ENCODE measurements around the gene HPCAL4.

HPCAL4 gene

DNA sequence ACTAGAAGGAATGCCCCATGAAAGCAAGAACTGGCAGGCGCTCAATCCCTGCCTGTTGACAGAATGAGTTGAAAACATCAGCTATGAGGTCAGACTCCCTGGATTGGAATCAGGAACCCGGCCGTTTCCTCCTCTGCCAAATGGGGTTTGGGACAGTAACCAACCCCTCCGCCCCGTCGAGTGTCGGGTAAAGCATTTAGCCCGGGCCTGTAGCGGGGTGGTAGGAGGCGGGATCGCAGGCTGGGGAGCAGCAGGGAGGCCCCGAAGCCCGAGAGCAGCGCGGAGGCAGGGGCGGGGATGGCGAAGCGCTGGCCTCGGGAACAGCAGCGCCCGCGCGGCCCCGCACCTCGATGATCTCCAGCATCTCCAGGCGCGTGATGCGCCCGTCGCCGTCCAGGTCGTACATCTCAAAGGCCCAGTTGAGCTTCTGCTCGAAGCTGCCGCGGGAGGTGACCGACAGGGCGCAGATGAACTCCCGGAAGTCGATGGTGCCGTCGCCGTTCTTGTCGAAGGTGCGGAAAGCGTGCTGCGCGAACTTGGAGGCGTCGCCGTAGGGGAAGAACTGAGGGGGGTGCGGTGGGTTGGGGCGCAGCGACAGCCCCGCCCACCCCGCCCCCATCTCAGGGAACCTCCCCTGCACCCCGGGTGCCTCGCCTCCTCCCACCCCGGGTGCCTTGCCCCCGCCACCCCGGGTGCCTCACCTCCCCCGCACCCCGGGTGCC, 7.5 kb downstream of the HPCAL4 start:
- no peak for TF ChIP-seq CTCF (IDR thresholded peaks at IDR 0.05; ENCODE audit: low read depth, low read length)
- no peak for TF ChIP-seq EZH2phosphoT487 (IDR thresholded peaks at IDR 0.05; ENCODE audit: low read depth)
- no peak overlapping the region for H3K4me2 ChIP-seq (ENCODE audit: low read length)
- no peak overlapping the region for H3K9ac ChIP-seq (ENCODE audit: low read length)
- H4K20me1 ChIP-seq (ENCODE audit: insufficient read depth, low read length): no peaks in the 10 kb centered on the region
- H3K27ac ChIP-seq (ENCODE audit: low read length): no peak overlapping the region
- no peaks in the 10 kb centered on the region for H3K36me3 ChIP-seq (replicated peaks; ENCODE audit: low read depth, low read length)
- no peaks in the 10 kb centered on the region for H3K9me3 ChIP-seq (ENCODE audit: insufficient read depth, low read length)
- no peak overlapping the region for H2AFZ ChIP-seq (ENCODE audit: low read depth, low read length)
- no peak overlapping the region for H3K4me3 ChIP-seq (ENCODE audit: low read length)
- no peaks in the 10 kb centered on the region for H3K4me1 ChIP-seq (ENCODE audit: low read length)
- no peaks in the 10 kb centered on the region; the same call in 1 of the 2 replicates for H3K27me3 ChIP-seq (ENCODE audit: low read depth, low read length)
- H3K79me2 ChIP-seq (ENCODE audit: low read length): no peaks in the 10 kb centered on the region

DNA sequence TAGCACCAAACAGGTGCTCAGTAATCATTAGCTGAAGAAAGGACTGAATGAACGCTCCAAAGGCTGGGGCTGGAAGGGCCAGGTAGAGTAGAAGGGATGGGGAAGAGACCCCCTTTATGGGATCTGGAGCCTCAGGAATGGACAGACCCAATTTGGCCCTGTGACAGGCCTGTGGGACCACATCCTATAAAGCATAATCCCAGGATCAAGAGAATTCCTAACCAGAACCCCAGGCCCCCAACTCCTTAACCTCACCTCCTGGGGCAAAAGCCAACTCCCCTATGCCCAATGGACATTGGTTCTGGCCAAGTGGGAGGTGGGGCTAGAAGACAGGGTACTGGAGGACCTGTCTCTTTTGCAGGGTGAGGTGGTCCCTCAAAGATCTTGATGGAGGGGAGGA, 9.2 kb downstream of the HPCAL4 start:
- Histone ChIP-seq H3K9ac (ENCODE audit: low read length) (no peak overlapping the region), H4K20me1 (ENCODE audit: insufficient read depth, low read length) (no peaks in the 10 kb centered on the region), H3K79me2 (ENCODE audit: low read length) (no peaks in the 10 kb centered on the region), H3K9me3 (ENCODE audit: insufficient read depth, low read length) (no peaks in the 10 kb centered on the region), H2AFZ (ENCODE audit: low read depth, low read length) (no peak overlapping the region), H3K27me3 (ENCODE audit: low read depth, low read length) (no peaks in the 10 kb centered on the region; the same call in 1 of the 2 replicates), H3K36me3 (replicated peaks; ENCODE audit: low read depth, low read length) (no peaks in the 10 kb centered on the region), H3K4me2 (ENCODE audit: low read length) (no peak overlapping the region), H3K4me3 (ENCODE audit: low read length) (no peak overlapping the region), H3K27ac (ENCODE audit: low read length) (no peak overlapping the region), H3K4me1 (ENCODE audit: low read length) (no peaks in the 10 kb centered on the region)
- TF ChIP-seq EZH2phosphoT487 (IDR thresholded peaks at IDR 0.05; ENCODE audit: low read depth) (no peak), CTCF (IDR thresholded peaks at IDR 0.05; ENCODE audit: low read depth, low read length) (no peak)

- Histone ChIP-seq H3K4me2 (ENCODE audit: low read length) (no peak overlapping the region), H3K27me3 (ENCODE audit: low read depth, low read length) (no peaks in the 10 kb centered on the region; the same call in 1 of the 2 replicates)
Measured at GRCh38 chr1:39681294-39681693, 9.9 kb downstream of the HPCAL4 start.

DNA sequence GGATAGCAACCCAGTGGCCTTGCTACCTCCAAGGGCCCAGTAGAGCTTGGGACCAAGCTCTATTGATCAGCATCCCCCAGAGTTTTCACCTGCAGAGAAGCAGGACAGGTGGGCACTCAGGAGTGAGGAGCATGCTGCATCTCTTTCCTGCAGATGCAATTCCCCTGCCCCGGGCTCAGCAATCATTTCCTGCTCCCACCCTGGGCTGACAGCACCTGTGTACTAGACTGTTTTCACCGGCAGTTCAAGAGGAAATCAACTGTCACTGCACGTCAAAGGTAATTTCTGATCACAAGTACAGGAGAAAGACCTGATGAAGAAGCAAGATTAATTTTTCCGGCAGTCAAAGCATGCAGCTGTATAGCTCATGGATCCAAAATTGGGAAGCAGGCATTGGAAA, 10.5 kb downstream of the HPCAL4 start:
- Histone ChIP-seq H3K4me3 (ENCODE audit: low read length) (no peak overlapping the region), H3K9ac (ENCODE audit: low read length) (no peak overlapping the region), H2AFZ (ENCODE audit: low read depth, low read length) (no peak overlapping the region), H3K27ac (ENCODE audit: low read length) (no peak overlapping the region), H3K27me3 (ENCODE audit: low read depth, low read length) (no peaks in the 10 kb centered on the region; the same call in 1 of the 2 replicates), H3K4me2 (ENCODE audit: low read length) (no peak overlapping the region), H3K36me3 (replicated peaks; ENCODE audit: low read depth, low read length) (no peaks in the 10 kb centered on the region), H3K79me2 (ENCODE audit: low read length) (no peaks in the 10 kb centered on the region), H3K9me3 (ENCODE audit: insufficient read depth, low read length) (no peaks in the 10 kb centered on the region), H4K20me1 (ENCODE audit: insufficient read depth, low read length) (no peaks in the 10 kb centered on the region), H3K4me1 (ENCODE audit: low read length) (no peaks in the 10 kb centered on the region)
- TF ChIP-seq EZH2phosphoT487 (IDR thresholded peaks at IDR 0.05; ENCODE audit: low read depth) (no peak), CTCF (IDR thresholded peaks at IDR 0.05; ENCODE audit: low read depth, low read length) (no peak)

More at GRCh38 chr1:39681294-39681693, 9.9 kb downstream of the HPCAL4 start:
- Histone ChIP-seq H3K9me3 (ENCODE audit: insufficient read depth, low read length) (no peaks in the 10 kb centered on the region), H3K4me3 (ENCODE audit: low read length) (no peak overlapping the region), H3K27ac (ENCODE audit: low read length) (no peak overlapping the region), H4K20me1 (ENCODE audit: insufficient read depth, low read length) (no peaks in the 10 kb centered on the region), H2AFZ (ENCODE audit: low read depth, low read length) (no peak overlapping the region), H3K79me2 (ENCODE audit: low read length) (no peaks in the 10 kb centered on the region), H3K36me3 (replicated peaks; ENCODE audit: low read depth, low read length) (no peaks in the 10 kb centered on the region), H3K9ac (ENCODE audit: low read length) (no peak overlapping the region), H3K4me1 (ENCODE audit: low read length) (no peaks in the 10 kb centered on the region)
- TF ChIP-seq EZH2phosphoT487 (IDR thresholded peaks at IDR 0.05; ENCODE audit: low read depth) (no peak), CTCF (IDR thresholded peaks at IDR 0.05; ENCODE audit: low read depth, low read length) (no peak)

Data from OCI-LY3 (cell line).